Measurements from ENCODE around the gene KLHL2.
"Not testable (repeated sequence)": the region's sequence is repeated elsewhere in the genome, so short reads cannot be mapped to it uniquely, and the experiment has no call there.

The KLHL2 gene

GRCh38 chr4:165201806-165202205 is 5.6 kb upstream of the KLHL2 start:
- no peak for DNase-seq (ENCODE audit: low read depth)

- no peak for DNase-seq (ENCODE audit: low read depth)
These were observed 3.6 kb upstream of the KLHL2 start for GRCh38 chr4:165203541-165204461.

- no peak for DNase-seq (ENCODE audit: low read depth)
These were observed 2.9 kb upstream of the KLHL2 start for GRCh38 chr4:165204462-165204830.

- DNase-seq (ENCODE audit: low read depth): no peak
These were observed 338 bp upstream of the KLHL2 start for GRCh38 chr4:165207016-165207430.

- no peak for DNase-seq (ENCODE audit: low read depth)
These were observed 876 bp downstream of the KLHL2 start for GRCh38 chr4:165208221-165208652.

- DNase-seq (ENCODE audit: low read depth): no peak
These were observed 1.5 kb downstream of the KLHL2 start for GRCh38 chr4:165208741-165209388.

- no peak for DNase-seq (ENCODE audit: low read depth)
These were observed 2.4 kb downstream of the KLHL2 start for GRCh38 chr4:165209796-165210195.

- DNase-seq (ENCODE audit: low read depth): no peak
These were observed 3.2 kb downstream of the KLHL2 start for GRCh38 chr4:165210566-165210965.

GRCh38 chr4:165212647-165213046 is 5.3 kb downstream of the KLHL2 start:
- DNase-seq (ENCODE audit: low read depth): not testable (repeated sequence)

- DNase-seq (ENCODE audit: low read depth): not testable (repeated sequence)
These were observed 6.0 kb downstream of the KLHL2 start for GRCh38 chr4:165213404-165213803.

- DNase-seq (ENCODE audit: low read depth): not testable (repeated sequence)
These were observed 6.8 kb downstream of the KLHL2 start for GRCh38 chr4:165213991-165214709.

- not testable (repeated sequence) for DNase-seq (ENCODE audit: low read depth)
These were observed 7.8 kb downstream of the KLHL2 start for GRCh38 chr4:165215034-165215751.

- DNase-seq (ENCODE audit: low read depth): not testable (repeated sequence)
These were observed 8.6 kb downstream of the KLHL2 start for GRCh38 chr4:165215761-165216487.

GRCh38 chr4:165217325-165217724 is 10.0 kb downstream of the KLHL2 start:
- no peak for DNase-seq (ENCODE audit: low read depth)

- not testable (repeated sequence) for DNase-seq (ENCODE audit: low read depth)
These were observed 13.9 kb downstream of the KLHL2 start for GRCh38 chr4:165221306-165221705.

- not testable (repeated sequence) for DNase-seq (ENCODE audit: low read depth)
These were observed 14.8 kb downstream of the KLHL2 start for GRCh38 chr4:165221993-165222650.

- DNase-seq (ENCODE audit: low read depth): no peak
These were observed 15.3 kb downstream of the KLHL2 start for GRCh38 chr4:165222651-165222994.

- not testable (repeated sequence) for DNase-seq (ENCODE audit: low read depth)
These were observed 20.0 kb downstream of the KLHL2 start for GRCh38 chr4:165227401-165227800.

GRCh38 chr4:165229490-165230200 is 22.3 kb downstream of the KLHL2 start:
- not testable (repeated sequence) for DNase-seq (ENCODE audit: low read depth)

Measured in activated T-helper 1 cell treated with Interleukin-2 at 50 U/mL for 16 hours (primary cell).